Right atrium auricular region (tissue), 2 donors: Measurements from ENCODE around the gene SPEF1. TPM values are rescaled to one million over a fixed set of nuclear protein-coding genes. Genes with fewer than 3 reads are reported as not detected.

Source experiments
- DNase-seq: peaks from one replicate; pipeline ENCODE4 v3.0.0-alpha.2; 2019; ENCODE audit warnings: low spot score
- H3K27ac ChIP-seq, 2 donors: fragments of 200-600 bp; sonication (generic); 1 replicate in 1 of 2; 2 replicates in 1 of 2; pipeline ENCODE4 v1.5.1; 2016 to 2019
- H3K27me3 ChIP-seq, 2 donors: fragments of 200-600 bp; sonication (generic); one replicate each; pipeline versions ENCODE4 v1.5.1 to v1.6.0; 2017 to 2019
- H3K36me3 ChIP-seq: fragments of 200-600 bp; sonication (generic); one replicate; pipeline ENCODE4 v1.5.1; 2016
- H3K4me1 ChIP-seq, 2 donors: fragments of 200-600 bp; sonication (generic); one replicate each; pipeline versions ENCODE4 v1.5.1 to v1.6.0; 2017 to 2019
- H3K4me3 ChIP-seq, 2 donors: fragments of 200-600 bp; sonication (generic); 1 replicate in 1 of 2; 2 replicates in 1 of 2; pipeline ENCODE4 v1.5.1; 2017 to 2019; ENCODE audit warnings: mild to moderate bottlenecking in 1 of 2, moderate library complexity in 1 of 2
- H3K9me3 ChIP-seq, 2 donors: fragments of 200-600 bp; sonication (generic); one replicate each; pipeline ENCODE4 v1.5.1; 2019
- CTCF ChIP-seq, 2 donors: fragments of 200-600 bp; sonication (generic); IDR thresholded peaks; one replicate each; pipeline ENCODE4 v1.5.1; 2019; ENCODE audit warnings: antibody characterized with exemption in 2 of 2
- total RNA-seq, 2 donors: library from RNA; depleted of rRNA; stranded (reverse); fragments of >200 nt; gene quantifications; one replicate each; pipeline ENCODE4 v1.1.0, GENCODE V29; 2016

Gene SPEF1
- total RNA-seq, 2 donors from 2014 or later: 0.31 TPM; not detected in 1

- TF ChIP-seq CTCF (IDR thresholded peaks at IDR 0.05): no peak
- peak overlapping the region in 1 of 2 donors; percentile 10 for H3K27ac ChIP-seq
- H3K4me3 ChIP-seq: no peak overlapping the region
- H3K9me3 ChIP-seq: no peaks in the 10 kb centered on the region
- no peaks in the 10 kb centered on the region for H3K27me3 ChIP-seq
- no peak for DNase-seq
- peaks cover 0 to 56% of the 10 kb centered on the region in 2 donors for H3K4me1 ChIP-seq
- H3K36me3 ChIP-seq: no peaks in the 10 kb centered on the region
Measured at GRCh38 chr20:3729378-3729777, 51.9 kb downstream of the SPEF1 start.

DNA sequence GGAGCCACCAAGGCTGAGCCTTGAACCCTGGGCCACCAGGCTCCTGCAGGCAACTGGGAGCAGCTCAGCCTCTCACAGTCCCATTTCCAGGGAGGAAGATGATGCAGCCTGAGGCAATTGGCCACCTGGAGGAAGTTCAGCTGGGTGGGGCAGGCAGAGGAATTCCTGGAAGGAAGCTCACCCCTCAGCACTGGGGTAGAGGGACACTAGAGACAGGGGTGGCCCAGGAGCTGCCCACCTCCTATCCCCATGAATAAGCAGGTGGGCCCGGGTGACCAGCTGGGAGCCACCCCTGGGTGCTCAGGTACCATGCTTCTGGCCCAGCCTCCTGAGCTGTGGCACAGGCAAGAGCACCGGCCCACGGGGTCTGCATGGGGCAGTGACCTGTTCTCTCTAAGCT, 52.4 kb downstream of the SPEF1 start:
- Histone ChIP-seq H3K36me3 (no peaks in the 10 kb centered on the region), H3K4me1 (peaks cover 0 to 51% of the 10 kb centered on the region in 2 donors), H3K9me3 (no peaks in the 10 kb centered on the region), H3K4me3 (no peak overlapping the region), H3K27me3 (no peaks in the 10 kb centered on the region), H3K27ac (peak overlapping the region; percentile 3 to 48)
- TF ChIP-seq CTCF (IDR thresholded peaks at IDR 0.05): no peak
- DNase-seq: no peak

GRCh38 chr20:3728354-3728753, 52.9 kb downstream of the SPEF1 start:
- Histone ChIP-seq H3K27ac (peak overlapping the region in 1 of 2 donors; percentile 48), H3K36me3 (no peaks in the 10 kb centered on the region), H3K4me3 (no peak overlapping the region), H3K4me1 (peaks cover 0 to 49% of the 10 kb centered on the region in 2 donors), H3K27me3 (no peaks in the 10 kb centered on the region), H3K9me3 (no peaks in the 10 kb centered on the region)
- TF ChIP-seq CTCF (IDR thresholded peaks at IDR 0.05): no peak
- DNase-seq: no peak

Other genes with a start within 250 kb of the SPEF1 start
- gene GFRA4, start 118.0 kb downstream of the SPEF1 start, total RNA-seq: not detected
- gene ADAM33, start 99.4 kb downstream of the SPEF1 start, total RNA-seq: 10 to 100 TPM in 1 of 2 donors, 1 to 10 TPM in 1; 9.7 to 13.8 TPM
- gene SIGLEC1, start 68.8 kb downstream of the SPEF1 start, total RNA-seq: 1 to 10 TPM; 3.2 to 3.9 TPM
- 10 to 100 TPM; 11.2 to 13.4 TPM for gene HSPA12B, start 48.8 kb downstream of the SPEF1 start, total RNA-seq
- gene ADISSP, start 13.7 kb downstream of the SPEF1 start, total RNA-seq: 10 to 100 TPM; 10.8 to 11.2 TPM
- gene CENPB, start 5.3 kb upstream of the SPEF1 start, total RNA-seq: 10 to 100 TPM; 49.1 to 77.1 TPM
- gene CDC25B, start 14.9 kb upstream of the SPEF1 start, total RNA-seq: 10 to 100 TPM; 10.4 to 11.4 TPM
- gene AP5S1, start 39.1 kb upstream of the SPEF1 start, total RNA-seq: 10 to 100 TPM; 14.6 to 17.3 TPM
- gene MAVS, start 65.4 kb upstream of the SPEF1 start, total RNA-seq: 10 to 100 TPM; 27.5 to 29.7 TPM
- 10 to 100 TPM; 15.5 to 19.5 TPM for gene PANK2, start 107.9 kb upstream of the SPEF1 start, total RNA-seq
- 10 to 100 TPM in 1 of 2 donors, 1 to 10 TPM in 1; 6.5 to 14.9 TPM for gene RNF24, start 234.1 kb upstream of the SPEF1 start, total RNA-seq